UCSD-AML1 (cell line): Measurements from ENCODE around the gene SCGB1C1.
"Not testable (repeated sequence)": the region's sequence is repeated elsewhere in the genome, so short reads cannot be mapped to it uniquely, and the experiment has no call there.

ENCODE experiments used
- DNase-seq: peaks from one replicate; lab custom pipeline; 2025; ENCODE audit not compliant: unreplicated experiment; lab: John Stamatoyannopoulos, UW

SCGB1C1 gene

DNA sequence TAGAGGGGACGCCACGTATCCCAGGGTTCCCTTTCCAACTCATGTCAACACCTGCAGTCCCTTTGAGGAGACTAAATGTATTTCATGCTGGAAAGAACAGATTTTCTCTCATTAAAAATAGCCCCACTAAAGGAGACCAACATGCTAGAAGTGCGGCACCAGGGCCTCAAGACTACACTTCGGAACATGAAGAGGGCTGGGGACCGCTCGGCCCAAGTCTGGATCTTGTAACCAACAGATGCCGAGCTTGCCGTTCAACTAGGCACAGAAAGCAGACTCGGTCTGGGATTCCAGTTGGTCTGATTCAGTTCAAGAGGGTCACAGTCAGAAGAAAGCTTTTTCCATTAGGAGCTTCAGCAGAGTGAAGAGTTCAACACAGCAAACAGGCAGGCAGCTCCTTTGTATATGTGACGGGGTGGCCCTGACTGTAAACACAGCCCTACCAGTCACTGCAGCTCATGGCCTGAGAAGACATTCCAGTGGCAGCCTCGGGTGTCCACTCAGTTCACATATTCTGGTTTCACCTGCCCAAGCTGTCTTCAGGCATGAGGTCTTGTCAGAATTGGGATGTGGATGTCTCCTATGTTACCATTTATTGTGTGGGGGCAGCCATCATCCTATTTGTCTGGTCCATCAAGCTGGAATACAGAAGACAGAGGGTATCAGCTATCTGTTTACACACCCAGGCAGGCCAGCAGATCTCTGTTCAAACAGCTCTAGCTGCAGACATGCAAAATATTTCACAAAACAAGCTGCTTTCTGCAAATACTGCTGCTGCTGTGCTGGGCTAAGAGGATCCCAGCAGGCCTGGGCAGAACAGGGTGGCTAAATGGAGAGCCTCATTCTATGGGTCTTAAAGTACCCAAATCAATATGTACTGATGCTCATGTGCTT lies 23.4 kb downstream of the SCGB1C1 start:
- DNase-seq: no peak

DNA sequence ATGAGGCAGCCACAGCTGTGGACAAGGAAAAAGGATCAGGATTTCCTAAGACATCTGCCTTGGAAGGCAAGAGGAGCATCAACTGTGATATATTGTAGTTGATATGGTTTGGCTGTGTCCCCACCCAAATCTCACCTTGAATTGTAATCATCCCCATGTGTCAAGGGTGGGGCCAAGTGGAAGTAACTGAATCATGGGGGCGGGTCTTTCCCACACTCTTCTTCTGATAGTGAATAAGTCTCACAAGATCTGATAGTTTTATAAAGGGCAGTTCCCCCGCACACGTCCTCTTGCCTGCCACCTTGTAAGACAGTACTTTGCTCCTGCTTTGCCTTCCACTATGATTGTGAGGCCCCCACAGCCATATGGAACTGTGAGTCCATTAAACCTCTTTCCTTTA lies 24.8 kb downstream of the SCGB1C1 start:
- no peak for DNase-seq

DNA sequence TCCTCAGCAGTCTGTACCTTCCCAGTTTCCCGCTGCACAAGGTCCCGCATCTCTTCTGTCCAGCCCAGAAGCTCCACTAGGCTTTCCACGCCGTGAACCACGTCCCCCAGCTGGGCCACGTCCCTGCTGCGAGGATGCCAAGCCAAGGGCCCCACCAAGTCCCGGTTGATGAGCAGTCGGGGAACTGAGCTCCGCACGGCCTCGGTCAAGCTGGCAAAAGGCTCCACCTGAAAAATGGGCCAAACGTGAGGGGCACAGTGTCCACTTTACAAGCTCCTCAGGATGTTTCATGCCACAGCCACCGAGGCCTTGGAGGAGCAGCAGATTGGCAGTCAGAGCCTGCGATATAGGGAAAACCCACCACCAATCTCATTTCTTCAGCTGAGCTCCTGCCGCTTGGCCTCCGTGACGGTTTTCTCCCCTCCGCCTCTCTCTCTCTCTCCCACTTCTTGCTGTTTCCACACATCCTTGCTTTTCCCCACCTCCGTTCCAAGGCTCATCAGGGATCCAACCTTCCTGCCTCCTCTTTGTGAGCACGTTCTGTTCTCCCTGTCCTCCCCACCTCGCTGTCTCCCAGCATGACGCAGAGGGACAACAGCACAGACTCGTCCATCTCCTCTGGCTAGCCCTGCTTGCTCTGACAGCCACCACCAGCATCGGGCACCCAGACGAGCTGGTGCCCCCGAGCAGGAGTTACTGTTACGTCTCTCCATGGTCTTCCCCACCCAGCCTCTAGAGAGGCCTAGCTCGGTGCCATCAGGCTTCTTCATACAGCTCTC lies 26.1 kb downstream of the SCGB1C1 start:
- no peak for DNase-seq

DNA sequence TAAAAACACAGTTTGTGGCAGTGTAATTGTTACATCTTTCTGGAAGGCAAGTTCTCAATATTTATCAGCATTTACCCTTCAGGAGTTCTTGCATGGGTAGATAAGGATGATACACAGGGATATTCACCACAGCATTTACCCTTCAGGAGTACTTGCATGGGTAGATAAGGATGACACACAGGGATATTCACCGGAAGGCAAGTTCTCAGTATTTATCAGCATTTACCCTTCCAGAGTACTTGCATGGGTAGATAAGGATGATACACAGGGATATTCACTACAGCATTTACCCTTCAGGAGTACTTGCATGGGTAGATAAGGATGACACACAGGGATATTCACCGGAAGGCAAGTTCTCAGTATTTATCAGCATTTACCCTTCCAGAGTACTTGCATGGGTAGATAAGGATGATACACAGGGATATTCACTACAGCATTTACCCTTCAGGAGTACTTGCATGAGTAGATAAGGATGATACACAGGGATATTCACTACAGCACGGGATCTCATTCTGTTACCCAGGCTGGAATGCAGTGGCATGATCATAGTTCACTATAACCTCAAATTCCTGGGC lies 27.9 kb downstream of the SCGB1C1 start:
- DNase-seq: not testable (repeated sequence)

DNA sequence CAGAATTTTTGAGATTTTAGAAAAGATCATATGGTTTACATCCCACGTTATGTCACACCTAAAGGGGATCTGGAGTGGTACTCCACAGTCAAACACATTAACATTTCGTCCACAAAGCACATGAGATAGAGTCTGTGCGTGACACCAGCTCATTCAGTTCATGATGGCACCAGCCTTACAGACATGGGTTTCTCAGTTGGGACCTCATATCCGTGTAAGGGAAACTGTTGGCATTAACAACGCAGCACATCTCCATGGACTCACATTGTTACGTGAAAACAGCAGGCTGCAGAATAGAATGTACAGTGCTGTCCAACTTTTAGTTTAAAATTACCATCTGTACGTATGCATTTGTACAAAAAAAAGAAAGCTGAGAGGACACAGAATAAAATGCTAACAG lies 28.7 kb downstream of the SCGB1C1 start:
- DNase-seq: no peak

DNA sequence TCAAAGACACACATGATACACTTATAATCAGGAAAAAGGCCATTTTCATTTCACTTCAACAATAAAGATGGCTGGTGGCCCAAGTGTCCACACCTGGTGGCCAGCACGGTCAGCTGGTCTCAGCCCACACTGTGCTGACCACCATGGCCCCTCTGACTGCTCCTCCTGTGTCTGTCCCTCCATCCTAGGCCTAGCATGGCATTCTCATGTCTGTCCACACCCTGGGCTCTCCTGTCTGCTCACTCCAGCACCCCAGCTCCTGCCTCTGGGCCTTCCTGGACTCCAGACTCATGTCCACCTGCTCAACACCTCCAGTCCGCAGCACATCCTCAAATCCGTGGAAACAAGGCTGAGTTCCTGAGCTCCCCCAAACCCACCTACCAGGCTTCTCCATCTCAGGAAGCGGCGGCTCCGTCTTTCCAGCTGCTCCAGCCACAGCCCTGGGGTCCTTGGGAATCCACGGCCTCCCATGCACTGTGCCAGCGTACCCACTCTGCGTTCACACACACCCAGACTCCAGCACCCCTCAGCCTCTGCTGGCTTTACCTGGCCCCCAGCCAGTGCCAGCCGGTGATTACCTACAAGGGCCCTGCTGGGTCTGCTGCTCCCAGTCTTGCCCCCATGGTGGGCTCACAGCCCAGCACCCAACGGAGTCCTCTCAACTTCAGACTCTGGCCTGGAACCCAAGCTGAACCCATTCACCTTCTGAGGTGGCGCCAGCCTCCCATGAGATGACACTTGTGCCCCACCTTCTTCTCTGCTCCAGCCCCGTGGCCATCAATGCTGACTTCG lies 29.3 kb downstream of the SCGB1C1 start:
- DNase-seq: no peak

DNA sequence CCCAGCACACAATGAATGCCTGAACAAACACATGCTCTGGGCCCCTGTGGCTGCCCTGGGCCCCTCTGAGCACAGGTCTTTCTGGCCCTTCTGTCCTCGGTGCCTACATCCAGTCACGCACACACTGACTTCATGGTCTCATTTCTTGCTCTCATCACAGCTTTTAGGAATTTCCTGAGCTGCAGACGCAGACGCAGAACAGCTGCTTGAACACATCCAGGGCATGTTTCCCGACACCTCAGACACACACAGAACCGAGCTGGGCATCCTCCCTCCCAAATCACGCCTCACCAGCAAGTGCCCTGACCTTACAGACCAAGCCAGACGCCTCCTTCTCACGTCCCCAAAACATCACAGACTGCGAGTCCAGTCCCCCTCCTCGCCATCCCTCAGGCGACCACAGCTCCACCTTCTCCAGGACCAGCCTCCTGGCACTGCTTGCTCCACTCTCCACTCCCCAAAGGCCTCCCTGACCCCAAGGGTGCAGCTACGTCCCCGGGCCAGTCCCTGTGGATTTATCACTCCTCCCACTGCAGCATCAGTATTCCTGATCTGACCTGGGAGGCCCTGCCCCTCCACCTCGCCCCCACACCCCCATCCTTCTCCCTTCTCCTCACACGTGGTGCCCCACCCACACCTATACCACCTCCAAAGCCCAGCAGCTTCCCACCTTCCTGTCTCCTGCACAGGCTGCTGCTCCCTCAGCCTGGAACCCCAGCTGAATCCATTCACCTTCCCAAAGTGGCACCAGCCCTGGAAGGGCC lies 30.3 kb downstream of the SCGB1C1 start:
- DNase-seq: no peak

DNA sequence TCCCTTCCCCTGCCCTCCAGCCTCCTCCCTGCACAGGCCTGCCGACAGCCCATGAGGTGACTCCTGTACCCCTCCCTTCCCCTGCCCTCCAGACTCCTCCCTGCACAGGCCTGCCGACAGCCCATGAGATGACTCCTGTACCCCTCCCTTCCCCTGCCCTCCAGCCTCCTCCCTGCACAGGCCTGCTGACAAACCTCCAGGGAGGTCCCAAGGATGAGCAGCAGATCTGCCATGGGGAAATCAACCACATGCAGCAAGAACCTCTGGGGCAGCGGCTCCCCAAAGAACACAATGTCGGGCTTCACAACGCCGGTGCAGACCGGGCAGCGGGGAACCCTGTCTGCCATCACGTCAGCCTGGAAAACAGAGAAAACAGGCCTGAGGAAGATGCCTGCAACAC lies 31.0 kb downstream of the SCGB1C1 start:
- no peak for DNase-seq

DNA sequence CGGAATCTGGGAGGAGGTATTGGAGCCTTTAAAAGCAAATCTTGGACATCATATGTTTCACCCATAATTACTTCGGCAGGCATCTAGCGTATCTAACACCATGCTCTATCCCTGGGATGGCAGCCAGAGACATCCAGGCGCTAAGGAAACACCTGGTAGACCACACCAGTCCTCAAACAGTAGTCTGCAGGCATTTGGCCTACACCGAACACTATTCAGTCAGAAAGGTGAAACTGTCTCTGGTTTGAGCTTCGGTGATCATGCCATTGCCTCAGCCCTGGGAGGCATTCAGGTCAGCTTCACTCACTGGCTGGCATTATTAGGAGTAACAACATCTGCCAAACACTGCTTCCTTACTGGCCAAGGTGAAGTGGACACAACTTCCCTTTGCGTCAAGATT lies 31.5 kb downstream of the SCGB1C1 start:
- DNase-seq: no peak

DNA sequence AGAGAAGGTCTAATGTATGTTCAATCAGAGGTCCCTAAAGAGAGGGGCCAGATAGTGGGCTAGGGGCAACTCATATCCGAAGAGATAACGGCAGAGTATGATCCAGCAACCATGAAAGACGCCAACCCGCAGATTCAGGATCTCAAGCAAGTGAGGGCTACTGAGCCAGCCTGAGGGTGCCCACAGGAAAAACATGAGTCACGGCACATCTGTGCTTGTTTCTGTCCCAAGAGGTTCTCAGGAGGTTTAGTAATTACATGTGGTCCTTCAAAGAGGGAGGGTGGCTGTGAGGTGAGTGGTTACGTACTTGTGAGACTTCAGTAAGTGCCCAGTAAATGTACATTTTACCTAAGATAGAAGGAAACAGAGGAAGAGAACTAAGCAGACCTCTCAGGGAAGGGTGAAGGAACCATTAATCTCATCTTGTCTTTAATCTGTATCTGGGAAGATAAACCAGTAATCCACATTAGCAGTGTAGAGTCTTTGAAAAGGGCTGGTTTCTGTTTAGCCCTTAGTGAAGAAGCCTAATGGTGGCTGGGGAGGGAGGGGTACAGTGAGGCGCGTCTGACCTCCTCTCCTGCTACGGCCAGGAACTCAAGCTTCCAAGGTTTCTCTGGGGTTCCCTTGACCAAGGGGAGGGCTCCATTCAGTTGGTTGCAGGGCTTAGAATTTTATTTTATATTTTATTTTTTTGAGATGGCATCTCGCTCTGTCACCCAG lies 33.0 kb downstream of the SCGB1C1 start:
- no peak for DNase-seq

DNA sequence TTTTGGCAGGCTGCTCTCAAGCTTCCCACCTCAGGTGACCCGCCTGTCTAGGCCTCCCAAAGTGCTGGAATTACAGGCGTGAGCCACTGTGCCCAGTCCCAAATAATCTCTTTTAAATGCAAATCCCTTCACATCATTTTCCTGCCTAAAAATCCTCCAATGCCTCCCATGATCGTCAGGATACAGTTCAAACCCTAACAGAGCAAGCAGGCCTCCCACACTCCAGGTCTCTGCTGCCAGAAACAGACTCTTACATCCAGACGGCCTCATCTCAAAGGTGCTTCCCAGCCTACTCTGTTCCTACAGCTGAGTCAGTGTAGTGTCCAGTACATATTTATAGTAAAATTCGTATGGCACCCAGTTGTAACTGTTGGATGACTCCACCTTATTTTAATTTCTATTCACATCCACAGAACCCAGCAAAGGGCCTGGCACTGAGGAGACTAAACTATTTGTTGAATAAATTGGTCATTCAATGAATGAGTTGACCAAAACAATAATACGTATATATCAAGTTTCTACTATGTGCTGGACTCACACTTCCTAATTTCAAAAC lies 35.0 kb downstream of the SCGB1C1 start:
- no peak for DNase-seq

DNA sequence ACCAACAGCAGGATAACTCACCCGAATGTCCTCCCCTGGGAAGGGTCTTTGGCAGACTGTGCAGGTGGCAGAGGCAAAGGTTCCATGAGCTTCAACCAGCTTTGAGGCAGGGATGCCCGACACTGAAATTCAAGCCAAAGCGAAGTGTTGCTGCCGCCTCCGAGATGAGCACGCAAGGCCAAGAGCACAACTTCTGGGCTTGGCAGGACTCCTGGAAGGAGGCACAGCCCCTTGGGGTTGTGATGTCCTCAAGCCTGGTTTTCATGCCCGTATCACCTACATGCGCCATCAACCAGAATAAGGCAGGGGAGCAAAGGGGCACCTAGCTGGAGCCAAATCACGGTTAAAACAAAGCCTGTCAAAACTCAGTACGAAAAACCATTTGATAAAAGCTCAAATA lies 37.6 kb downstream of the SCGB1C1 start:
- no peak for DNase-seq

DNA sequence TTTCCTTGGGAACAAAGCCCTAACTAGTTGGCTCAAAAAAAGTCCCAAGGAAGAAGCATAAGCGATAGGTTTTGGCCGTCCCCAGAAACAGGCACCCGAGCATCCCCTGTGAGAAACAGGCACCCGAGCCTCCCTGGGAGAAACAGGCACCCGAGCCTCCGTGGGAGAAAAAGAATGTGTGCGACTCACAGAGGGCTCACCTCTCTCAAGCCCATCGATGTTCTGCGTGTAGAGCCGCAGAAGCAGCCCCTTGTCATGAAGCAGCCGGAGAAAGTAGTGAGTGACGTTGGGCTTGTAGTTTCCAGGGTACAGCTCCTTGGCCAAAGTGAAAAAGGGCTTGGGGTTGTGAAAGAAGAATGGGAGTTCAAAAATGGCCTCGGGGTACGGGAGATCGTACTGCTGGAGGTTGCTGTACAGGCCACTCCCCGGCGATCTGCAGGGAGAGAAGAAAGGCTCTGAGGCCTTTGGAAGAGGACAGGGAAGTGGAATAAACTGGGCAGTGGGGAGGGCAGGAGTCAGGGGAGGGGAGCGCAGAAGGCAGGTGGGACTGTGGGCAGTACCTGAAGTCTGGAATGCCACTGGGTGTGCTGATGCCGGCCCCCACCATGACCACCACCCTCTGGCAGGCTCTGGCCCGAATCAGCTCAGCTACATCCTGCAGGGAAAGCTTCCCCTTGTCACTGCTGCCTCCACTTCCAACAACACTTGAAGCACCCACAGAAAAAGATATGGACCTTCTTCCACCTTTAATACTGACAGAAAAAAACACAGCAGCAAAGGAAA lies 40.1 kb downstream of the SCGB1C1 start:
- DNase-seq: no peak

DNA sequence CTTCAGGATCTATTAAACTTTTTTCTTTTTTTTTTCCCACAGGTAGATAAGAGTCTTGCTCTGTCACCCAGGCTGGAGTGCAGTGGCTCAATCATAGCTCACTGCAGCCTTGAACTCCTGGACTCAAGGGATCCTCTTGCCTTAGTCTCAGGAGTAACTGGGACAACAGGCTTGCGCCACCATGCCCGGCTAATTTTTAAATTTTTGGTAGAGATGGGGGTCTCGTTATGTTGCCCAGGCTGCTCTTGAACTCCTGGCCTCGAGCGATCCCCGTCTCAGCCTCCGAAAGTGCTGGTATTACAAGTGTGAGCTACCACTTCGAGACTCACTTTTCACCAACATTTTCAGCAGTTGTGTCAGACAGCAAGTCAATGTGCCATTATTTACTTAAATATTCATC lies 42.3 kb downstream of the SCGB1C1 start:
- no peak for DNase-seq

DNA sequence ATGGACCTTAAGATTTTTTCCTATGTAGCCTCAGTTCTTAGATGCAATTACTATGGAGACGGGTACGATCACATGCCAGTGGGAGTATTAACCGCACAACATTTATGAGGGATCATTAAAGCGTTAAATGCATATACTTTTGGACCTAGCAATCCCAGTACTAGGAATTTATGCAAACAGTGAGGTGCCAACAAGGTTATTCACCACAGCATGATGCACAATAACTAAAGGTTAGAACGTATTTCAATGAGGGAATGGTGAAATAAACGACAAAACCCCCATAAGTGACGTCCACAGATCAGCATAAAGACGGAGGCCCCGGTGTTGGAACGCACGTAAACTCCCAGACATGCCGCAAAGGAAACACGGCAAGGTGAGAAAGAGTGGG lies 42.7 kb downstream of the SCGB1C1 start:
- no peak for DNase-seq

DNA sequence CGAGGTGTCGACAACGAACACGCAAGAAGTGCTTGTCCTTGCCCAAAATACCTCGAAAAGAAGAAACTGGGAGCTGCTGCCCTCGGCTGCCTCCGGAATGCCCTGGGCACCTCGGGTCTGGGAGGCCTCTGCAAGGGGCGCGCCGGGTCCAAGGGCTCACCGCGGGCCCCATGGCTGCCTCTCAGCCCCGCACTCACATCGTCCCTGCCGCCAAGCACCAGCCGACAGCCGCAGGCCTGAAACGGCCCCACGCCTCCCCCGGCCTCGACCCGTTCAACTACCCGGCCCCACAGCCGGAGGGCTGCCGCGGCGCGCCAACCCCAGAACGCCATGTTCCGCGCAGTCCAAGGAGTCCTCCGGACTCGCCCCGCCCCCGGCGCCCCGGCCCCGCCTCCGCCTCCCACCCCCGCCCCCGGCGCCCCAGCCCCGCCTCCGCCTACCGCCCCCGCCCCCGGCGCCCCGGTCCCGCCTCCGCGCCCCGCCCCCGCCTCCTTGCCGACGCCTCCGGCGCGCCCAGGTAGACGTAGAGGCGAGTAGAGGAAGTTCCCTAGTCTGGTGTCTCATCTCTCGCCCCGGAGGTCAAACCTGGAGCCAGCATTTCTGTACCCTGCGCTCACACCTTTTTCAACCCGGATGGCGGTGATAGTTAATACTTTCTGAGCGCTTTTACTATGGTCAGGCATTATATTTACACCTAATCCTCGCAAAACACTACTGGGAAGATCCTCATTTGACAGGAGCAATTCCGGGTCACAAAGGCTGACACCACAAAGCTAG lies 43.3 kb downstream of the SCGB1C1 start, which contains the start of gene SIRT3:
SIRT3 (minus strand) TSS at position 346 of the 777 bp plus-strand sequence; CDS start at position 332, 14 bp downstream.
- DNase-seq: peak; percentile 81
